Heart right ventricle (tissue), 16 donors: ENCODE data around the gene DENND1C. TPM values are rescaled to one million over a fixed set of nuclear protein-coding genes. Genes with fewer than 3 reads are reported as not detected.

Experiments
- ATAC-seq, 8 donors: fragments of 200-7000 bp; cut with Tn5 transposase; one replicate each; pipeline ENCODE4 v1.9.1; 2020; ENCODE audit warnings: mild to moderate bottlenecking in 8 of 8, moderate library complexity in 8 of 8, moderate number of reproducible peaks in 1 of 8
- DNase-seq, 2 donors: peaks; one replicate each; pipeline ENCODE4 v3.0.0-alpha.2; 2020
- H3K27ac ChIP-seq, 10 donors: fragments of 200-600 bp; sonication (generic) in 2 of 10; one replicate each; pipeline versions ENCODE4 v1.5.0 to v1.8.0; 2020 to 2022; ENCODE audit warnings: mild to moderate bottlenecking in 3 of 10
- H3K27me3 ChIP-seq, 7 donors: fragments of 200-600 bp; one replicate each; pipeline ENCODE4 v1.8.0; 2021 to 2022; ENCODE audit warnings: mild to moderate bottlenecking in 2 of 7
- H3K36me3 ChIP-seq, 9 donors: fragments of 200-600 bp; sonication (generic) in 1 of 9; one replicate each; pipeline versions ENCODE4 v1.5.0 to v1.8.0; 2020 to 2022; ENCODE audit warnings: mild to moderate bottlenecking in 2 of 9
- H3K4me1 ChIP-seq, 9 donors: fragments of 200-600 bp; sonication (generic) in 1 of 9; one replicate each; pipeline versions ENCODE4 v1.5.0 to v1.8.0; 2020 to 2022; ENCODE audit warnings: mild to moderate bottlenecking in 4 of 9
- H3K4me3 ChIP-seq, 10 donors: fragments of 200-600 bp; sonication (generic) in 2 of 10; one replicate each; pipeline versions ENCODE4 v1.5.0 to v1.8.0; 2020 to 2022; ENCODE audit warnings: mild to moderate bottlenecking in 7 of 10, moderate library complexity in 2 of 10
- H3K9me3 ChIP-seq, 11 donors: fragments of 200-600 bp in 10 of 11; sonication (generic) in 2 of 11; one replicate each; pipeline versions ENCODE4 v1.5.0 to v1.8.0; 2013 to 2022; ENCODE audit warnings: mild to moderate bottlenecking in 2 of 11, control low read depth in 1 of 11, moderate library complexity in 1 of 11
- CTCF ChIP-seq, 9 donors: fragments of 200-600 bp; sonication (generic) in 2 of 9; IDR thresholded peaks; one replicate each; pipeline versions ENCODE4 v1.5.0 to v1.8.0; 2021 to 2022; ENCODE audit warnings: antibody characterized with exemption in 9 of 9, mild to moderate bottlenecking in 5 of 9, moderate library complexity in 1 of 9
- WGBS, 2 donors: extraction: QIAGEN DNeasy Blood & Tissue Kit; methylation state at CpG; one replicate each; pipeline ENCODE4 v1.1.7; 2013; ENCODE audit warnings: inconsistent platforms in 1 of 2; 5-methylcytosine and 5-hydroxymethylcytosine counted together
- intact Hi-C, 10 donors: fragments of 100-400 bp; cut with DNase I; formaldehyde crosslinking; loops; one replicate each; pipeline versions ENCODE4 v1.11.1 to v1.14.2; 2022
- long read RNA-seq, 3 donors: library from polyadenylated mRNA; unstranded; transcript quantifications; one replicate each; pipeline ENCODE4 v2.0.0, GENCODE V29; 2020 to 2021
- polyA plus RNA-seq, 2 donors: library from polyadenylated mRNA; stranded (reverse); fragments of 200-250 nt; gene quantifications; one replicate each; pipeline ENCODE4 v1.2.3, GENCODE V29; 2013
- total RNA-seq, 10 donors: library from RNA; stranded (reverse); fragmentation: NEBNext Ultra II Directional in 3 of 10; extraction: Animal tissue kit (Norgen Biotek cat#: 25700) in 3 of 10; gene quantifications; one replicate each; pipeline versions ENCODE4 v1.2.1 to v1.2.4, GENCODE V29; 2021 to 2023
- donor health status: Arrhythmogenic right ventricular cardiomyopathy.
- donor health status: ischemic (EF 13 %, LVEDD 7.1; RV severe dilation, severe dysfunction).
- donor health status: healthy with polysubstance abuse.
- donor health status: DM: no; HTN: yes; CAD: no.
- donor health status: DM: no; HTN: no; CAD: no.
- donor health status: ischemic (EF 25% LVEDD 6.9; RV normal size, moderate dysfunction).
- donor health status: ischemic (EF 25% LVEDD 5.7; RV mildly dilated, moderate dysfunction).
- donor health status: healthy.
- donor health status: DM: yes; HTN: yes; CAD: no.
- donor health status: Ischemic cardiomyopathy.
- donor health status: ischemic (EF 35%, LVEDD 5.7; RV mildly dilated, moderate dysfunction).
- donor health status: nonischemic (EF 11% LVEDD 7.7; RV severe dilation, severe dysfunction).
- donor health status: DM: yes; HTN: yes; CAD: no.
- donor health status: PGD.
- donor health status: ischemic (EF 29% LVEDD 5.4; RV normal size, mild dysfunction).
- donor health status: nonischemic (EF 23%, LVEDD 6.1; RV moderate dilation, normal function).

DENND1C gene
- total RNA-seq (1 to 10 TPM in 3 of 10 donors, under 1 TPM in 7; 0.09 to 4.0 (median 0.69) TPM), polyA plus RNA-seq (1 to 10 TPM in 1 of 2 donors, under 1 TPM in 1; 0.43 to 1.1 TPM)
- long read RNA-seq, donor 1, result 0 reads
- long read RNA-seq, donor 2, result 0 reads
- long read RNA-seq, donor 3, partial matches to known transcripts, result 0 of 1 reads
- long read RNA-seq, donor 3, other reads (novel, unspliced or antisense), result 1 of 1 reads

- intact Hi-C loops, result no loop called here
- ATAC-seq, result peak in 7 of 8 donors; percentile 37 to 71 (median 66)
- H3K4me3 ChIP-seq, result peak within 1 kb of the TSS in 7 of 10 donors; percentile 3 to 66 (median 24)
Observed at GRCh38 chr19:6481541-6482342, at the start of gene DENND1C. DENND1C (minus strand) TSS chr19:6481787; CDS start chr19:6481695, 92 bp downstream.

GRCh38 chr19:6530386-6531162 lies 49.0 kb upstream of the DENND1C start, which contains the start of gene TNFSF9:
TNFSF9 (plus strand) TSS chr19:6531026; CDS start chr19:6531037, 11 bp downstream.
- H3K36me3 ChIP-seq, result no peaks in the 10 kb centered on the region
- H3K9me3 ChIP-seq, result no peaks in the 10 kb centered on the region
- peak within 1 kb of the TSS; percentile 19 to 65 (median 56) for H3K4me3 ChIP-seq
- no peak for TF ChIP-seq CTCF (IDR thresholded peaks at IDR 0.05)
- ATAC-seq, result peak; percentile 89 to 95 (median 92)
- intact Hi-C loops, result no loop called here
- WGBS, 2 donors, result 0 to 1% methylated on average over 43 to 44 of the region's 44 CpGs
- DNase-seq, result peak; percentile 84 to 90
- peaks cover 0 to 41% (median 25%) of the 10 kb centered on the region in 7 donors for H3K27me3 ChIP-seq
- peak within 1 kb of the TSS in 9 of 10 donors; percentile 12 to 84 (median 47) for H3K27ac ChIP-seq
- peaks cover 6 to 47% (median 26%) of the 10 kb centered on the region in 9 donors for H3K4me1 ChIP-seq

More at GRCh38 chr19:6481541-6482342, at the start of gene DENND1C:
- Histone ChIP-seq H3K36me3 (peaks cover 0 to 6% (median 0%) of the 10 kb centered on the region in 9 donors), H3K27me3 (peaks cover 0 to 38% (median 26%) of the 10 kb centered on the region in 7 donors), H3K27ac (peak within 1 kb of the TSS in 2 of 10 donors; percentile 3 to 95), H3K4me1 (peaks cover 0 to 9% (median 0%) of the 10 kb centered on the region in 9 donors), H3K9me3 (no peaks in the 10 kb centered on the region)
- peak in 1 of 2 donors; percentile 31 for DNase-seq
- 35 to 37% methylated on average over 24 of the region's 24 CpGs for WGBS, 2 donors
- TF ChIP-seq CTCF (IDR thresholded peaks at IDR 0.05), result peak in 7 of 9 donors; percentile 39 to 52 (median 48)

GRCh38 chr19:6529937-6530385 lies 48.4 kb upstream of the DENND1C start:
- Histone ChIP-seq H3K4me3 (peak overlapping the region in 8 of 10 donors; percentile 48 to 65 (median 58)), H3K9me3 (no peaks in the 10 kb centered on the region), H3K36me3 (no peaks in the 10 kb centered on the region), H3K4me1 (peaks cover 6 to 47% (median 26%) of the 10 kb centered on the region in 9 donors), H3K27me3 (peaks cover 0 to 37% (median 22%) of the 10 kb centered on the region in 7 donors), H3K27ac (peak overlapping the region in 3 of 10 donors; percentile 46 to 84 (median 50))
- WGBS, 2 donors, result 55 to 60% methylated on average over 2 of the region's 2 CpGs
- ATAC-seq (no peak), DNase-seq (no peak)
- intact Hi-C loops, result no loop called here
- no peak for TF ChIP-seq CTCF (IDR thresholded peaks at IDR 0.05)
